CD4-positive, alpha-beta T cell treated with Interleukin-15 for 4 hours (primary cell): Measurements from ENCODE around the gene FHIT.

Experiments used
- DNase-seq: peaks from one replicate; pipeline ENCODE4 v3.0.0-alpha.2; 2020; ENCODE audit warnings: low spot score

The FHIT gene

GRCh38 chr3:60216462-60217075 is 1034.7 kb downstream of the FHIT start:
- DNase-seq, result no peak

- no peak for DNase-seq
Observed at GRCh38 chr3:60215946-60216345, 1035.3 kb downstream of the FHIT start.

GRCh38 chr3:60207905-60208304 is 1043.3 kb downstream of the FHIT start:
- no peak for DNase-seq

GRCh38 chr3:60206206-60206605 is 1045.0 kb downstream of the FHIT start:
- no peak for DNase-seq

- DNase-seq, result no peak
Observed at GRCh38 chr3:60202052-60202726, 1049.1 kb downstream of the FHIT start.

GRCh38 chr3:60199306-60199705 is 1051.9 kb downstream of the FHIT start:
- no peak for DNase-seq

- no peak for DNase-seq
Observed at GRCh38 chr3:60198179-60198720, 1053.0 kb downstream of the FHIT start.

- DNase-seq, result no peak
Observed at GRCh38 chr3:60192297-60193114, 1058.7 kb downstream of the FHIT start.

GRCh38 chr3:60190073-60190472 is 1061.2 kb downstream of the FHIT start:
- DNase-seq, result no peak

GRCh38 chr3:60189304-60189703 is 1061.9 kb downstream of the FHIT start:
- no peak for DNase-seq

GRCh38 chr3:60188803-60189202 is 1062.4 kb downstream of the FHIT start:
- no peak for DNase-seq

GRCh38 chr3:60187343-60187742 is 1063.9 kb downstream of the FHIT start:
- DNase-seq, result no peak

GRCh38 chr3:60186359-60186758 is 1064.9 kb downstream of the FHIT start:
- no peak for DNase-seq

- DNase-seq, result no peak
Observed at GRCh38 chr3:60185161-60185560, 1066.1 kb downstream of the FHIT start.

- no peak for DNase-seq
Observed at GRCh38 chr3:60182697-60183096, 1068.6 kb downstream of the FHIT start.

GRCh38 chr3:60178931-60179653 is 1072.2 kb downstream of the FHIT start:
- no peak for DNase-seq

- DNase-seq, result no peak
Observed at GRCh38 chr3:60177726-60178125, 1073.5 kb downstream of the FHIT start.

GRCh38 chr3:60176614-60177013 is 1074.6 kb downstream of the FHIT start:
- DNase-seq, result no peak

GRCh38 chr3:60175680-60176079 is 1075.6 kb downstream of the FHIT start:
- no peak for DNase-seq

GRCh38 chr3:60169755-60170154 is 1081.5 kb downstream of the FHIT start:
- no peak for DNase-seq

GRCh38 chr3:60167186-60167585 is 1084.1 kb downstream of the FHIT start:
- no peak for DNase-seq
